Astrocyte (in vitro differentiated cells and primary cell): ENCODE results near the gene NES. TPM values are rescaled to one million over a fixed set of nuclear protein-coding genes. Genes with fewer than 3 reads are reported as not detected.

ENCODE experiments used
- DNase-seq: peaks from one replicate; pipeline ENCODE4 v3.0.0-alpha.2; 2010; ENCODE audit warnings: low read depth
- FAIRE-seq: peaks from 2 replicates; lab custom pipeline; 2011; peaks lifted over from hg19 to GRCh38; lab: Jason Lieb, UNC
- H2AFZ ChIP-seq: 2 replicates; pipeline ENCODE4 v1.6.0; 2012; ENCODE audit warnings: low read depth, low read length, inconsistent platforms
- H3K27ac ChIP-seq: 2 replicates; pipeline ENCODE4 v1.5.1; 2011; ENCODE audit warnings: low read depth, low read length, inconsistent platforms
- H3K27me3 ChIP-seq: 2 replicates; pipeline ENCODE4 v1.6.0; 2011; ENCODE audit warnings: low read length, inconsistent platforms; ENCODE audit not compliant: insufficient read depth
- H3K36me3 ChIP-seq: 2 replicates; pipeline ENCODE4 v1.5.1; 2011; ENCODE audit warnings: low read length, inconsistent platforms; ENCODE audit not compliant: insufficient read depth
- H3K4me1 ChIP-seq: 2 replicates; pipeline ENCODE4 v1.5.1; 2011; ENCODE audit warnings: low read length, inconsistent platforms; ENCODE audit not compliant: insufficient read depth
- H3K4me2 ChIP-seq: 2 replicates; pipeline ENCODE4 v1.6.0; 2012; ENCODE audit warnings: low read length, inconsistent platforms
- H3K4me3 ChIP-seq: 2 replicates; pipeline ENCODE4 v1.5.1; 2011; ENCODE audit warnings: low read depth, mild to moderate bottlenecking, low read length, inconsistent platforms; ENCODE audit not compliant: insufficient read depth
- H3K79me2 ChIP-seq: 2 replicates; pipeline ENCODE4 v1.6.0; 2012; ENCODE audit warnings: mild to moderate bottlenecking, low read length, inconsistent platforms; ENCODE audit not compliant: insufficient read depth
- H3K9ac ChIP-seq: 2 replicates; pipeline ENCODE4 v1.6.0; 2012; ENCODE audit warnings: mild to moderate bottlenecking, low read length, inconsistent platforms
- H3K9me3 ChIP-seq: 2 replicates; pipeline ENCODE4 v1.5.1; 2012; ENCODE audit warnings: low read depth, mild to moderate bottlenecking, low read length, inconsistent platforms; ENCODE audit not compliant: insufficient read depth
- H4K20me1 ChIP-seq: 2 replicates; pipeline ENCODE4 v1.6.0; 2012; ENCODE audit warnings: low read length, inconsistent platforms; ENCODE audit not compliant: insufficient read depth
- H3K27ac Mint-ChIP-seq: one replicate; pipeline ENCODE4 v1.8.0; 2021; ENCODE audit warnings: mild to moderate bottlenecking, mixed read lengths; ENCODE audit not compliant: unreplicated experiment
- H3K27me3 Mint-ChIP-seq: one replicate; pipeline ENCODE4 v1.8.0; 2021; ENCODE audit warnings: low read depth, mixed read lengths; ENCODE audit not compliant: unreplicated experiment
- H3K36me3 Mint-ChIP-seq: one replicate; pipeline ENCODE4 v1.8.0; 2021; ENCODE audit warnings: low read depth, mixed read lengths; ENCODE audit not compliant: unreplicated experiment
- H3K4me1 Mint-ChIP-seq: one replicate; pipeline ENCODE4 v1.8.0; 2021; ENCODE audit warnings: low read depth, mixed read lengths; ENCODE audit not compliant: unreplicated experiment
- H3K4me3 Mint-ChIP-seq: one replicate; pipeline ENCODE4 v1.8.0; 2021; ENCODE audit warnings: mild to moderate bottlenecking, moderate library complexity, mixed read lengths; ENCODE audit not compliant: unreplicated experiment
- H3K9me3 Mint-ChIP-seq: one replicate; pipeline ENCODE4 v1.8.0; 2021; ENCODE audit warnings: mild to moderate bottlenecking, mixed read lengths; ENCODE audit not compliant: unreplicated experiment
- EZH2 ChIP-seq: IDR thresholded peaks from 2 replicates; pipeline ENCODE4 v1.6.1; 2012; ENCODE audit warnings: mild to moderate bottlenecking, low read length, inconsistent platforms; ENCODE audit not compliant: insufficient read depth
- total RNA-seq: library from RNA; stranded (reverse); gene quantifications from 2 replicates; pipeline ENCODE4 v1.2.1, GENCODE V29; 2021
- TF ChIP-seq, protein P1 (sequence below): IDR thresholded peaks from 2 replicates; pipeline ENCODE4 v1.5.1; 2011; ENCODE audit warnings: low read depth, mild to moderate bottlenecking, inconsistent platforms, low read length, moderate library complexity; ENCODE audit not compliant: insufficient read depth

Gene NES
- total RNA-seq, 1 donor from 2014 or later = 310 TPM

DNA sequence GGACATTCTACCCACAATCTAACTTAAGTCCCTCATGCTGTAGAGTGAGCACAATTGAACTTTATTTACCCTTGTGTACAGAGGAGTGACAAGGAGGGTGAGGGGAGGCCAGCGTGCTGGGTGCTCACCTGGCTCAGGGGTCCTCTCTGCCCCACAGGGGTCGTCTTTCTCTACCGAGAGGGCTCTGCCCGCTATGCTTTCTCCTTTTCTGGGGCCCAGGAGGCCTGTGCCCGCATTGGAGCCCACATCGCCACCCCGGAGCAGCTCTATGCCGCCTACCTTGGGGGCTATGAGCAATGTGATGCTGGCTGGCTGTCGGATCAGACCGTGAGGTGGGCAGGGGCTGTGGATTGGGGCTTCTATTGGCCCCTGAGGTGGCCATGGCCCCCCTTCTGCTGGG is 29.9 kb downstream of the NES start:
- no peak overlapping the region for H3K27ac ChIP-seq
- TF ChIP-seq, protein P1, sequence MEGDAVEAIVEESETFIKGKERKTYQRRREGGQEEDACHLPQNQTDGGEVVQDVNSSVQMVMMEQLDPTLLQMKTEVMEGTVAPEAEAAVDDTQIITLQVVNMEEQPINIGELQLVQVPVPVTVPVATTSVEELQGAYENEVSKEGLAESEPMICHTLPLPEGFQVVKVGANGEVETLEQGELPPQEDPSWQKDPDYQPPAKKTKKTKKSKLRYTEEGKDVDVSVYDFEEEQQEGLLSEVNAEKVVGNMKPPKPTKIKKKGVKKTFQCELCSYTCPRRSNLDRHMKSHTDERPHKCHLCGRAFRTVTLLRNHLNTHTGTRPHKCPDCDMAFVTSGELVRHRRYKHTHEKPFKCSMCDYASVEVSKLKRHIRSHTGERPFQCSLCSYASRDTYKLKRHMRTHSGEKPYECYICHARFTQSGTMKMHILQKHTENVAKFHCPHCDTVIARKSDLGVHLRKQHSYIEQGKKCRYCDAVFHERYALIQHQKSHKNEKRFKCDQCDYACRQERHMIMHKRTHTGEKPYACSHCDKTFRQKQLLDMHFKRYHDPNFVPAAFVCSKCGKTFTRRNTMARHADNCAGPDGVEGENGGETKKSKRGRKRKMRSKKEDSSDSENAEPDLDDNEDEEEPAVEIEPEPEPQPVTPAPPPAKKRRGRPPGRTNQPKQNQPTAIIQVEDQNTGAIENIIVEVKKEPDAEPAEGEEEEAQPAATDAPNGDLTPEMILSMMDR = no peak
- no peak for TF ChIP-seq EZH2
- Mint-ChIP-seq H3K4me1 (peaks cover 1% of the 10 kb centered on the region), H3K27me3 (peaks cover 83% of the 10 kb centered on the region), H3K9me3 (no peaks in the 10 kb centered on the region), H3K36me3 (peaks cover 9% of the 10 kb centered on the region), H3K4me3 (no peak overlapping the region), H3K27ac (no peak overlapping the region)
- peaks cover 79% of the 10 kb centered on the region for H3K27me3 ChIP-seq
- peaks cover 3% of the 10 kb centered on the region for H3K4me1 ChIP-seq
- H3K36me3 ChIP-seq = no peaks in the 10 kb centered on the region
- peaks cover 3% of the 10 kb centered on the region for H3K9me3 ChIP-seq
- H3K9ac ChIP-seq = no peak overlapping the region
- peaks cover 9% of the 10 kb centered on the region for H4K20me1 ChIP-seq
- no peak overlapping the region for H2AFZ ChIP-seq
- H3K79me2 ChIP-seq = no peaks in the 10 kb centered on the region
- H3K4me3 ChIP-seq = no peak overlapping the region
- no peak for DNase-seq
- FAIRE-seq = no peak
- H3K4me2 ChIP-seq = no peak overlapping the region

DNA sequence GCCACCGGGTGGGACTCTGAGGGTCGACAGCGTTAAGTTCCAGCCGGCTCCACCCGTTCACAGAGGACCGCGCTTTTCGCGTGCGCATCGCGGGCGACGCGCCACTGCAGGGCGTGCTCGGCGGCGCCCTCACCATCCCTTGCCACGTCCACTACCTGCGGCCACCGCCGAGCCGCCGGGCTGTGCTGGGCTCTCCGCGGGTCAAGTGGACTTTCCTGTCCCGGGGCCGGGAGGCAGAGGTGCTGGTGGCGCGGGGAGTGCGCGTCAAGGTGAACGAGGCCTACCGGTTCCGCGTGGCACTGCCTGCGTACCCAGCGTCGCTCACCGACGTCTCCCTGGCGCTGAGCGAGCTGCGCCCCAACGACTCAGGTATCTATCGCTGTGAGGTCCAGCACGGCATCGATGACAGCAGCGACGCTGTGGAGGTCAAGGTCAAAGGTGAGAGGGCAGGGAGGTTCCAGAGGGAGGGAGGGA is 30.4 kb downstream of the NES start:
- peak; percentile 72 for TF ChIP-seq EZH2
- TF ChIP-seq, protein P1 = no peak
- Histone ChIP-seq H3K4me2 (no peak overlapping the region), H3K4me3 (no peak overlapping the region), H3K27ac (no peak overlapping the region), H4K20me1 (peaks cover 7% of the 10 kb centered on the region), H3K9ac (no peak overlapping the region), H3K36me3 (no peaks in the 10 kb centered on the region), H3K79me2 (no peaks in the 10 kb centered on the region), H3K27me3 (peaks cover 79% of the 10 kb centered on the region), H2AFZ (no peak overlapping the region), H3K4me1 (peaks cover 7% of the 10 kb centered on the region), H3K9me3 (peaks cover 3% of the 10 kb centered on the region)
- H3K27ac Mint-ChIP-seq = no peak overlapping the region
- peaks cover 6% of the 10 kb centered on the region for H3K36me3 Mint-ChIP-seq
- no peaks in the 10 kb centered on the region for H3K9me3 Mint-ChIP-seq
- no peak for DNase-seq
- H3K4me3 Mint-ChIP-seq = no peak overlapping the region
- H3K27me3 Mint-ChIP-seq = peaks cover 80% of the 10 kb centered on the region
- no peak for FAIRE-seq
- H3K4me1 Mint-ChIP-seq = peaks cover 1% of the 10 kb centered on the region

DNA sequence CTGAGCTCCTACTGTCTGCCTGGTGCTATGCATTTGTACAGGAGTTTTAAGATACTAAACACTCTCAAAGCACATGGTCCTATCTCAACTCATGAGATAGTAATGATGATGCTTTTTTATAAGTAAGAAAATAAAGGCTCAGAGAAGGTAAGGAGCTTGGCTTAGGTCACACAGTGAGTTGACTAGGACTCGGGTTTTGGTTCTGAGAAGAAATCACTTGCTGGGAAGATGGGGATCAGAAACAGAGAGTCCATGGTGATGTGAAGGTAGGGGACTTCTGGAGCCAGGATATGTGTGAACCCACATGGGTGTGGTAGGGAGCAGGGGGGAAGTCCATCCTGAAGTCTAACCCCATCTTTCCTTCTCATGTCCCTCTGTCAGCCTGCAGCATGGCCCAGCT is 31.5 kb downstream of the NES start:
- no peak for TF ChIP-seq EZH2
- Mint-ChIP-seq H3K9me3 (no peaks in the 10 kb centered on the region), H3K36me3 (peaks cover 6% of the 10 kb centered on the region), H3K27ac (no peak overlapping the region), H3K27me3 (peaks cover 83% of the 10 kb centered on the region), H3K4me1 (peaks cover 5% of the 10 kb centered on the region), H3K4me3 (no peak overlapping the region)
- Histone ChIP-seq H3K27me3 (peaks cover 82% of the 10 kb centered on the region), H3K36me3 (no peaks in the 10 kb centered on the region), H3K79me2 (no peaks in the 10 kb centered on the region), H3K4me2 (no peak overlapping the region), H3K9ac (no peak overlapping the region), H3K9me3 (peaks cover 3% of the 10 kb centered on the region), H3K4me1 (peaks cover 7% of the 10 kb centered on the region), H3K4me3 (no peak overlapping the region), H4K20me1 (peaks cover 10% of the 10 kb centered on the region), H3K27ac (no peak overlapping the region), H2AFZ (no peak overlapping the region)
- no peak for DNase-seq
- FAIRE-seq = no peak
